GM21423 (cell line): ENCODE results near the gene TGIF2LY.
"Not testable (repeated sequence)": the region's sequence is repeated elsewhere in the genome, so short reads cannot be mapped to it uniquely, and the experiment has no call there.

Experiments
- ATAC-seq: cut with Tn5 transposase; IDR thresholded peaks from one replicate; pipeline ENCODE4 v1.9.1; 2021; ENCODE audit warnings: mild to moderate bottlenecking, moderate library complexity; ENCODE audit not compliant: unreplicated experiment

Gene TGIF2LY

GRCh38 chrY:3578767-3579166, at the start of gene TGIF2LY:
Gene TGIF2LY (plus strand): TSS chrY:3579067. CDS start chrY:3579245, 178 bp downstream.
- ATAC-seq = not testable (repeated sequence)
